Rectal smooth muscle tissue (tissue), 1 donor: ENCODE results near the gene BIN1.

Experiments used
- H3K27ac ChIP-seq: one replicate; pipeline ENCODE4 v1.7.0; 2013; ENCODE audit warnings: low read depth, low read length, inconsistent platforms
- H3K27me3 ChIP-seq: one replicate; pipeline ENCODE4 v1.7.0; 2013; ENCODE audit warnings: low read length; ENCODE audit not compliant: control insufficient read depth, insufficient read depth
- H3K36me3 ChIP-seq: one replicate; pipeline ENCODE4 v1.7.0; 2013; ENCODE audit warnings: low read length; ENCODE audit not compliant: control insufficient read depth, insufficient read depth
- H3K4me1 ChIP-seq: one replicate; pipeline ENCODE4 v1.7.0; 2013; ENCODE audit warnings: low read length; ENCODE audit not compliant: control insufficient read depth, insufficient read depth
- H3K4me3 ChIP-seq: one replicate; pipeline ENCODE4 v1.7.0; 2013; ENCODE audit warnings: low read length
- H3K9ac ChIP-seq: one replicate; pipeline ENCODE4 v1.7.0; 2013; ENCODE audit warnings: low read length

Gene BIN1

DNA sequence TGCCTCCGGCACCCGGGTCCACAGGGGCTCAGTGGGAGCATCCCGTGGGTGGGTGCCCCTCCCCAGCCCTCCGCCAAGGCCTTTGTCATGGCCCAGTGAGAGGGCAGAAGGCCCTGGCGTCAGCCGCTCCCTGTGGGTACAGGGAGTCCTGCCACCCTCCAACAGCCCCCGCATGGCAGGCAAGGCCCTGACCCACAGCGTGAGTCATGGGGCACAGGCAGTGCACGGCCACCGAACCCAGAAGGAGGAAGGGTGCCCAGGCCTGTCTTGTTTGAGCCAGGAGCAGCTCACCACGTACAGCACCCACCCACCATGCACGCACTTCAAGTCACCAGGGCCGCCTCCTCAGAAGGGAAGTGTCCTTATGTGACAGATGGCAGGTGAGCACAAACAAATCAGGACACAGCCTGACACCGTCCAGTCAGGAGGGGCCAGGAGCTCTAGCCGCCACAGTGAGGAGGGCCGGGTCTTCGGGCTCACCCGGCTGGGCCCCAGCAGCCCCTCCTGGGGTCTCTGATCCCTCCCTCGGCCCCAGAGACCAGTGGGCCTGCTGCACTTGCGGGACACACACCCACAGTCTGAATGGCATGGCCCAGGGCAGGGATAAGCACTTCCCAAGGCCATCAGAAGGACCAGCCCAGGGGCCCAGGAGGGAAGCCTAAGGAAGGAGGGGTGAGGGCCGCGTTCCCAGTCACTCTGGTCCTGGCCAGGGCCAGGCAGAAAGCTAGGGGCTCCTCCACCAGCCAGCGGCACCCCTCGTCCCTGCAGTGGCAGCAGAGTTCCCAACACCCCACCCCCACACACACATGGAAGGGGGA is 25.8 kb downstream of the BIN1 start:
- Histone ChIP-seq H3K36me3 (no peaks in the 10 kb centered on the region), H3K4me3 (peak overlapping the region; percentile 29), H3K27ac (no peak overlapping the region), H3K4me1 (no peaks in the 10 kb centered on the region), H3K9ac (no peak overlapping the region), H3K27me3 (no peaks in the 10 kb centered on the region)

- Histone ChIP-seq H3K4me3 (peak overlapping the region; percentile 29), H3K4me1 (no peaks in the 10 kb centered on the region), H3K9ac (no peak overlapping the region)
Observed at GRCh38 chr2:127080226-127080937, 26.6 kb downstream of the BIN1 start.

GRCh38 chr2:127079358-127079920 is 27.5 kb downstream of the BIN1 start:
- Histone ChIP-seq H3K4me1 (no peaks in the 10 kb centered on the region), H3K4me3 (no peak overlapping the region), H3K36me3 (no peaks in the 10 kb centered on the region), H3K27ac (no peak overlapping the region), H3K27me3 (no peaks in the 10 kb centered on the region), H3K9ac (no peak overlapping the region)

More at GRCh38 chr2:127080226-127080937, 26.6 kb downstream of the BIN1 start:
- Histone ChIP-seq H3K27me3 (no peaks in the 10 kb centered on the region), H3K27ac (no peak overlapping the region), H3K36me3 (no peaks in the 10 kb centered on the region)

GRCh38 chr2:127078666-127079270 is 28.2 kb downstream of the BIN1 start:
- H3K4me3 ChIP-seq = no peak overlapping the region
- H3K4me1 ChIP-seq = no peaks in the 10 kb centered on the region
- no peak overlapping the region for H3K9ac ChIP-seq
- no peak overlapping the region for H3K27ac ChIP-seq
- H3K36me3 ChIP-seq = no peaks in the 10 kb centered on the region
- H3K27me3 ChIP-seq = no peaks in the 10 kb centered on the region

GRCh38 chr2:127078028-127078427 is 28.9 kb downstream of the BIN1 start:
- H3K4me1 ChIP-seq = no peaks in the 10 kb centered on the region

DNA sequence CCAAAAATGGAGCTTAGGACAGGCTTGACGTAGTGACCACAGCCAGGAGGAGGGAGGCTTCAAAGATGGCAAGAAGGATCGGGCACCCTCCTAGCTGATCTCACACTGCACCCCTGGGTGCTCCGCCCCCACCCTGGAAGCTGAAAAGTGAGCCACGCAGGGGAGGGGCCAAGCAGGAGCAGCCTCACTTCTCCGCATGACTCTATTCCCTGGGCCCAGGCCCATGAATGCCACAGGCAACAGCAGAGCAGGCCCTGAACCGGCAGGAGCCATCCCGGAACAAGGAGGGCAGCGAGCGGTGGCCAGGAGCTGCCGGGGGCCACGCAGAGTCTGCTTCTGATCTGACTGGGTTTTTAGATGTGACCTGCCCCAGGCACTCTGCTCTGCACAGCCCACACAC is 30.0 kb downstream of the BIN1 start:
- Histone ChIP-seq H3K4me3 (no peak overlapping the region), H3K36me3 (no peaks in the 10 kb centered on the region), H3K9ac (no peak overlapping the region), H3K27me3 (no peaks in the 10 kb centered on the region), H3K27ac (no peak overlapping the region), H3K4me1 (no peaks in the 10 kb centered on the region)

More at GRCh38 chr2:127078028-127078427, 28.9 kb downstream of the BIN1 start:
- no peaks in the 10 kb centered on the region for H3K36me3 ChIP-seq
- no peaks in the 10 kb centered on the region for H3K27me3 ChIP-seq
- no peak overlapping the region for H3K4me3 ChIP-seq
- H3K9ac ChIP-seq = no peak overlapping the region
- H3K27ac ChIP-seq = no peak overlapping the region

- Histone ChIP-seq H3K36me3 (no peaks in the 10 kb centered on the region), H3K4me3 (no peak overlapping the region), H3K27me3 (no peaks in the 10 kb centered on the region), H3K9ac (no peak overlapping the region), H3K4me1 (no peaks in the 10 kb centered on the region), H3K27ac (no peak overlapping the region)
Observed at GRCh38 chr2:127076290-127076689, 30.7 kb downstream of the BIN1 start.

- Histone ChIP-seq H3K27me3 (no peaks in the 10 kb centered on the region), H3K9ac (no peak overlapping the region), H3K27ac (no peak overlapping the region), H3K36me3 (no peaks in the 10 kb centered on the region), H3K4me3 (no peak overlapping the region), H3K4me1 (no peaks in the 10 kb centered on the region)
Observed at GRCh38 chr2:127075821-127076220, 31.1 kb downstream of the BIN1 start.

GRCh38 chr2:127074936-127075335 is 32.0 kb downstream of the BIN1 start:
- peaks cover 3% of the 10 kb centered on the region for H3K36me3 ChIP-seq
- H3K27ac ChIP-seq = no peak overlapping the region
- no peak overlapping the region for H3K4me3 ChIP-seq

GRCh38 chr2:127074358-127074757 is 32.6 kb downstream of the BIN1 start:
- Histone ChIP-seq H3K36me3 (peaks cover 3% of the 10 kb centered on the region), H3K4me1 (no peaks in the 10 kb centered on the region), H3K9ac (no peak overlapping the region), H3K27ac (no peak overlapping the region), H3K4me3 (no peak overlapping the region), H3K27me3 (no peaks in the 10 kb centered on the region)

More at GRCh38 chr2:127074936-127075335, 32.0 kb downstream of the BIN1 start:
- no peaks in the 10 kb centered on the region for H3K4me1 ChIP-seq
- no peaks in the 10 kb centered on the region for H3K27me3 ChIP-seq
- H3K9ac ChIP-seq = no peak overlapping the region

- H3K4me1 ChIP-seq = no peaks in the 10 kb centered on the region
Observed at GRCh38 chr2:127072970-127073369, 34.0 kb downstream of the BIN1 start.

DNA sequence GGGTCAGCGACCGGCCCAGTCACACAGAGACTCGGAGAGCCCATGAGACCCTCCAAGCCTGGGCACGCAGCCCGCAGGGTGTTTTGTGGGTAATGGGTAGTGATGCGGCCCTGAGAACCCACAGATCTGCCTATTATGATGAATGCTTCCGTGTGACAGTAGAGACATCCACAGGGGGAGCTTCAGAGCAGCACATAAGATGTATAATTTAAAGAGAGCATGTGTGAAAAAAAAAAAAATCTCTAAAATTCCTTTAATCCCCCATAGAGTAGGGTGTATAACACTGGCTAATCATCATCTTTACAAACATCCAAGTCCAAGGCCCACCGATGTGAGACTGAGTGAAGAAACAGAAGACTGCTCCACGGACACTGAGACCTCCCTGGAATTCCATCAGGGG is 34.6 kb downstream of the BIN1 start:
- Histone ChIP-seq H3K9ac (no peak overlapping the region), H3K4me1 (no peaks in the 10 kb centered on the region)

More at GRCh38 chr2:127072970-127073369, 34.0 kb downstream of the BIN1 start:
- Histone ChIP-seq H3K9ac (no peak overlapping the region), H3K27ac (no peak overlapping the region), H3K4me3 (no peak overlapping the region), H3K27me3 (no peaks in the 10 kb centered on the region), H3K36me3 (peaks cover 3% of the 10 kb centered on the region)

More for the DNA sequence above, 34.6 kb downstream of the BIN1 start:
- Histone ChIP-seq H3K4me3 (no peak overlapping the region), H3K27ac (no peak overlapping the region), H3K36me3 (peaks cover 3% of the 10 kb centered on the region), H3K27me3 (no peaks in the 10 kb centered on the region)
